Stimulated activated CD4-positive, alpha-beta T cell treated with anti-CD3 and anti-CD28 coated beads, TNF-alpha, amount 100 ng/mL, for 1 hour (primary cell): ENCODE results near the gene MYO1A.
A peak's percentile ranks its signal among the peaks of the same experiment; 100 is the strongest.

Experiments used
- DNase-seq, 3 donors: peaks; one replicate each; pipeline ENCODE4 v3.0.0-alpha.2; 2020; ENCODE audit warnings: low read depth in 3 of 3, low spot score in 1 of 3

Gene MYO1A

DNA sequence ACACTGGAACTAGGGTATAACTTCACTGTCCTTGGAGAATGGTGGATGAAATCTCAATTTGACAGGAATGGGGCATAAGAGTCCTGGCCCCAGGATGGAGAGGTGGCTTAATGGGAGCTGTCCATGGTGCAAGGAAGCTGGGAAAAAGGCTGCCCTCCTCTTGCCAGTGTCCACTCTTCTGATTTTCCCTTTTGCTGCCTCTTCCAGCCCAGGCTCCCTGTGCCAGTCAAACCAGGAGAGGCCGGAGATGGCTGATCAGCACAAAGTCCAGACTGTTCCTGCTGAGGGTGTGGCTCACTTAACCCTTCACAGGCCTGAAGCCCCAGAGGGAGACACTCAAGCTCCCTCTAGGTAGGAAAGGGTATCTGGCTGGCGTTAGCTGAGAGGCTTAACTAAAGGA lies at the start of gene MYO1A:
TSS of gene MYO1A (minus strand) at position 240 of the 400 bp plus-strand sequence. CDS start 1,806 bp downstream, outside the sequence.
- DNase-seq, result no peak

DNA sequence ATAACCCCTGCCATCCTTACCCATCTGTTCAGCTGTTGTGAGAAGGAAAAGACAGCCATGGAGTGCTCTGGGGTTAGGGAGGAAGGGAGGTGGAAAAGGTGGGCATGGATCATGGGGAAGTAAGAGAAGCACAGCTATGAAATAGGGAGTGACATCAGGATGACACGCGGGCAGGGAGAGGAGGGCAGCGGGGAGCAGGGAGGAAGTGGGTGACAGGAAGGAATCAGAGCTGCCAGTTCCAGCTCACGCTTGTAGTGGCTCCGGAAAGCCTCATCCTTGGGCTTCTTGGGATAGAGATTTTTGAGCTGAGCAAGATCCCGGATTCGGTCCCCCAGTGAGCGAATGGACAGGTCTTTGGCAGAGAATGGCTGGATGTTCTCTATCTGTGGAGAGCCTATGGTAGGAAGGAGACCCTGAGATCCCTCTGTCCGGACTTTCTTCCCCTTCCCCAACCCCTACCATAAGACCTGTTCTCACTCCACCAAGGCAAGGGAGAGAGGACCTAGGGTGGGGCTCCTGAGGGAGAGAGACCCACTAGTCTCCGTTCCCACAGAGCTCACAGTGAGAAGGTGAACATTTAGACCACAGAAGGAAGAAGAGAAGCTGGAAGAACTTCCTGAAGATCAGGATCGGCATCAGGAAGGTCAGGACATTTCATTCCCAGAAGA lies 49.3 kb upstream of the MYO1A start:
- no peak for DNase-seq

DNA sequence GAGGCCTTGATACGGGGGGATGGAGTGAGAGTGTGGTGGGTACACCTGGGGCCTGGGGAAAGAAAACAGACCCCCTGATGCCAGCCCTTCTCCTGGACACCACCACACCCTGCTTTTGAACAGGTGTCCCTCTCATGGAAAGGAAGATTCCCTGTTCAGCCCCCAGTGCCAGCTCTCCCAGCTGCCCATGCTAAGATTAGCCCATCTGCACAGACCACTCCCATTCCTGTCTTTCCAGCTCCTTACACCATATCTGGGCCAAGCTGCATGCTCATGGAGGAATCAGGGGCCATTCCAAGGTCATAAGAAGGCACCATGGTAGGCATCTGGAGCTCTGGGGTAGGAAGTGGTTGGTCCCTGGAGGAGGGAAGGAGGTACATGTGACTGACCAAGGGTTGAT lies 48.6 kb upstream of the MYO1A start:
- no peak for DNase-seq

DNA sequence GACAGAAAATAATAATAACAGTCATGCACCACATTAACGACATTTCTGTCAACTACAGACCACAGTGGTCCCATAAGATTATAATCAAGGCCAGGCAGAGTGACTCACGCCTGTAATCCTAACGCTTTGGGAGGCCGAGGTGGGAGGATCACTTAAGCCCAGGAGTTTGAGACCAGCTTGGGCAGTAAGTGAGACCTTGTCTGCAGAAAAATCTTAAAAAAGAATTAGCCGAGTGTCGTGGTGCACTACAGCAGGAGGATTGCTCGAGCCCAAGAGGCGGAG lies 47.6 kb upstream of the MYO1A start:
- no peak for DNase-seq

GRCh38 chr12:57096748-57097553 lies 47.0 kb upstream of the MYO1A start:
- no peak for DNase-seq

- no peak for DNase-seq
Observed at GRCh38 chr12:57096099-57096572, 46.2 kb upstream of the MYO1A start.

GRCh38 chr12:57095440-57095839 lies 45.5 kb upstream of the MYO1A start:
- no peak for DNase-seq

- no peak for DNase-seq
Observed at GRCh38 chr12:57094208-57095160, 44.6 kb upstream of the MYO1A start.

- DNase-seq, result peak in 1 of 3 donors; percentile 61
Observed at GRCh38 chr12:57093415-57094207, 43.7 kb upstream of the MYO1A start.

- DNase-seq, result no peak
Observed at GRCh38 chr12:57092876-57093414, 43.0 kb upstream of the MYO1A start.

GRCh38 chr12:57092529-57092862 lies 42.6 kb upstream of the MYO1A start:
- no peak for DNase-seq

- DNase-seq, result no peak
Observed at GRCh38 chr12:57091638-57092528, 42.0 kb upstream of the MYO1A start.

DNA sequence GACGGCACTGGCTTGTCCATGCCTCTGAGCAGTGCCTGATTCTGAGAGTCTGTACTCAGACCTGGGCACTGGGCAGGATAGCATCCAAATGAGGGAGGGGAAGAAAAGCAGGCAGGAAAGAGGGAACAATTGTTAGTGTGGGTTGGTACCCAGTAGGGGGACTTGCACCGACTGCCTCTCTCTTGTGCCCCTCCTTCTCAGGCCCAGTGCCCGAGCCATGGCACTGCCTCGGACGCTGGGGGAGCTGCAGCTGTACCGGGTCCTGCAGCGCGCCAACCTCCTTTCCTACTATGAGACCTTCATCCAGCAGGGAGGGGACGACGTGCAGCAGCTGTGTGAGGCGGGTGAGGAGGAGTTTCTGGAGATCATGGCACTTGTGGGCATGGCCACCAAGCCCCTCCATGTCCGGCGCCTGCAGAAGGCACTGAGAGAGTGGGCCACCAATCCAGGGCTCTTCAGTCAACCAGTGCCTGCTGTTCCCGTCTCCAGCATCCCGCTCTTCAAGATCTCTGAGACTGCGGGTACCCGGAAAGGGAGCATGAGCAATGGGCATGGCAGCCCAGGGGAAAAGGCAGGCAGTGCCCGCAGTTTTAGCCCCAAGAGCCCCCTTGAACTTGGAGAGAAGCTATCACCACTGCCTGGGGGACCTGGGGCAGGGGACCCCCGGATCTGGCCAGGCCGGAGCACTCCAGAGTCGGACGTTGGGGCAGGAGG lies 41.2 kb upstream of the MYO1A start:
- no peak for DNase-seq

DNA sequence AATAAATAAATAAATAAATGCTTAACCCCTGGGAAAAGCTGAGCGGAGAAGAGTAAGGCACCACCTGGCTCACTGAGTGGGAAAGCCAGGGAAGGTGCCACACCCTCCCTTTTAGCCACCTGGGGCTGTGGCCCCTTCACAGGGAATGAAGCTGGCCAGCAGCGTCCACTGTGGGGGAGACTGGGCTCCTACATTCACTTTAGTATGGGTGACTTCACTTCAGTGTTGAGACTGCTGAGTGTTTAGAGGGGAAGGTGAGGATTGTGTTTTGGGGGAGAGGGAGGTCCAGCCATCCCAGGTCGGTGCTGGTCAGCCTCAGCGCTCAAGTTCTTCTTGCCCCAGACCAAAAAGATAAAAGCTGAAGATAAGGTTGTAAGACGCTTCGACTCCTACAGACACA lies 40.6 kb upstream of the MYO1A start:
- DNase-seq, result no peak

- DNase-seq, result no peak
Observed at GRCh38 chr12:57089271-57090245, 39.6 kb upstream of the MYO1A start.

DNA sequence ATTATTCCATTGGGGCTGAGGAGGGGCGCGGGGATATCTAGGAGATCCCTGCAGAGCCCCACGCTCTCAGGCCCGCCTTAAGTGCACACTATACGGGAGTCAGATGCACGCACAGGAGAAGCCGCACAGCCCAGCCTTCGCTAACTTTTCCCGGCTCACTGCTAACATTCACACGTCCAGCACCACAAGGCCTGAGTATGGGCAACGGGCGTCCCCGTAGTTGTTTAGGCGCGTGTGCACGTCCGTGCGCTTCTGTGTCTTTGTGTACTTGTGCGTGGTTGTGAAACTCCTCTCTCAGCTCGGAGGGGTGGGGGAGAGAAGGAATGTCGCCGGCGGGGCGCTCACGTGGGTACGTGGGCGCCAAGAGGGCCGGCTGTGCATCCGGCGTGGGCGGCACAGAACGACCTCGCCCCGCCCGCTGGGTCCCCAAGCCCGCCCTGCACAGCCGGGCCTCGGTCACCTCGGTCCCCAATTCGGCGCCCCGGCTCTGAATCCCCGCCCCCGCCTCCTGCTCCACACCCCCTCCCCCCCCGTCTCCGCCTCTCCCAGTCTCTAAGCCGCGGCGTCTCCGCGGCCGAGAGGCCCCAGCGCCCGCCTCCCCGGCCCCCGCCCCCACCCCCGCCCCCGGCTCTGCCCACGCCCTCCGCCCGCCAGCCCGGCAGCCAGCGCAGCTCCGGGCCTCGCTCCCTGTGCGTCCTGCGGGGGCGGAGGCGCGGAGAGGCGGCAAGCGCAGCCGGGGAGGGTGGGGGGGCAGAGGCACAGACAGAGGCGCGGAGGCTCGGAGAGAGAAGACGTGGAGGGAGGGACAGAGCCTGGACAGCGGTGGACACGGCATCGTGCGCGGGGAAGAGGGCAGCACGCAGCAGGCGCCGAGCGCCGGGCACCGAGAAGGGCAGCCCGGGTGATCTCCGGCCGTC lies 38.7 kb upstream of the MYO1A start, which contains the start of gene NAB2:
TSS of gene NAB2 (plus strand) at position 761 of the 917 bp plus-strand sequence. CDS start 158 bp downstream, outside the sequence.
- DNase-seq, result peak; percentile 68 to 92 (median 89)
